Astrocyte (in vitro differentiated cells and primary cell): ENCODE data around the gene PDK2. TPM values are rescaled to one million over a fixed set of nuclear protein-coding genes. Genes with fewer than 3 reads are reported as not detected.

Experiments
- DNase-seq: peaks from one replicate; pipeline ENCODE4 v3.0.0-alpha.2; 2010; ENCODE audit warnings: low read depth
- FAIRE-seq: peaks from 2 replicates; lab custom pipeline; 2011; peaks lifted over from hg19 to GRCh38; lab: Jason Lieb, UNC
- H2AFZ ChIP-seq: 2 replicates; pipeline ENCODE4 v1.6.0; 2012; ENCODE audit warnings: low read depth, low read length, inconsistent platforms
- H3K27ac ChIP-seq: 2 replicates; pipeline ENCODE4 v1.5.1; 2011; ENCODE audit warnings: low read depth, low read length, inconsistent platforms
- H3K27me3 ChIP-seq: 2 replicates; pipeline ENCODE4 v1.6.0; 2011; ENCODE audit warnings: low read length, inconsistent platforms; ENCODE audit not compliant: insufficient read depth
- H3K36me3 ChIP-seq: 2 replicates; pipeline ENCODE4 v1.5.1; 2011; ENCODE audit warnings: low read length, inconsistent platforms; ENCODE audit not compliant: insufficient read depth
- H3K4me1 ChIP-seq: 2 replicates; pipeline ENCODE4 v1.5.1; 2011; ENCODE audit warnings: low read length, inconsistent platforms; ENCODE audit not compliant: insufficient read depth
- H3K4me2 ChIP-seq: 2 replicates; pipeline ENCODE4 v1.6.0; 2012; ENCODE audit warnings: low read length, inconsistent platforms
- H3K4me3 ChIP-seq: 2 replicates; pipeline ENCODE4 v1.5.1; 2011; ENCODE audit warnings: low read depth, mild to moderate bottlenecking, low read length, inconsistent platforms; ENCODE audit not compliant: insufficient read depth
- H3K79me2 ChIP-seq: 2 replicates; pipeline ENCODE4 v1.6.0; 2012; ENCODE audit warnings: mild to moderate bottlenecking, low read length, inconsistent platforms; ENCODE audit not compliant: insufficient read depth
- H3K9ac ChIP-seq: 2 replicates; pipeline ENCODE4 v1.6.0; 2012; ENCODE audit warnings: mild to moderate bottlenecking, low read length, inconsistent platforms
- H3K9me3 ChIP-seq: 2 replicates; pipeline ENCODE4 v1.5.1; 2012; ENCODE audit warnings: low read depth, mild to moderate bottlenecking, low read length, inconsistent platforms; ENCODE audit not compliant: insufficient read depth
- H4K20me1 ChIP-seq: 2 replicates; pipeline ENCODE4 v1.6.0; 2012; ENCODE audit warnings: low read length, inconsistent platforms; ENCODE audit not compliant: insufficient read depth
- H3K27ac Mint-ChIP-seq: one replicate; pipeline ENCODE4 v1.8.0; 2021; ENCODE audit warnings: mild to moderate bottlenecking, mixed read lengths; ENCODE audit not compliant: unreplicated experiment
- H3K27me3 Mint-ChIP-seq: one replicate; pipeline ENCODE4 v1.8.0; 2021; ENCODE audit warnings: low read depth, mixed read lengths; ENCODE audit not compliant: unreplicated experiment
- H3K36me3 Mint-ChIP-seq: one replicate; pipeline ENCODE4 v1.8.0; 2021; ENCODE audit warnings: low read depth, mixed read lengths; ENCODE audit not compliant: unreplicated experiment
- H3K4me1 Mint-ChIP-seq: one replicate; pipeline ENCODE4 v1.8.0; 2021; ENCODE audit warnings: low read depth, mixed read lengths; ENCODE audit not compliant: unreplicated experiment
- H3K4me3 Mint-ChIP-seq: one replicate; pipeline ENCODE4 v1.8.0; 2021; ENCODE audit warnings: mild to moderate bottlenecking, moderate library complexity, mixed read lengths; ENCODE audit not compliant: unreplicated experiment
- H3K9me3 Mint-ChIP-seq: one replicate; pipeline ENCODE4 v1.8.0; 2021; ENCODE audit warnings: mild to moderate bottlenecking, mixed read lengths; ENCODE audit not compliant: unreplicated experiment
- CTCF ChIP-seq: IDR thresholded peaks from 2 replicates; pipeline ENCODE4 v1.5.1; 2011; ENCODE audit warnings: low read depth, mild to moderate bottlenecking, inconsistent platforms, low read length, moderate library complexity; ENCODE audit not compliant: insufficient read depth
- EZH2 ChIP-seq: IDR thresholded peaks from 2 replicates; pipeline ENCODE4 v1.6.1; 2012; ENCODE audit warnings: mild to moderate bottlenecking, low read length, inconsistent platforms; ENCODE audit not compliant: insufficient read depth
- total RNA-seq: library from RNA; stranded (reverse); gene quantifications from 2 replicates; pipeline ENCODE4 v1.2.1, GENCODE V29; 2021

The PDK2 gene
- total RNA-seq, 1 donor from 2014 or later = 25.8 TPM

- Mint-ChIP-seq H3K27me3 (no peaks in the 10 kb centered on the region), H3K4me3 (no peak overlapping the region), H3K9me3 (no peaks in the 10 kb centered on the region), H3K4me1 (peaks cover 23% of the 10 kb centered on the region), H3K27ac (no peak overlapping the region), H3K36me3 (peaks cover 9% of the 10 kb centered on the region)
- TF ChIP-seq EZH2 (no peak), CTCF (no peak)
- H3K27ac ChIP-seq = no peak overlapping the region
- no peak overlapping the region for H3K9ac ChIP-seq
- DNase-seq = no peak
- H2AFZ ChIP-seq = no peak overlapping the region
- peaks cover 49% of the 10 kb centered on the region for H4K20me1 ChIP-seq
- H3K4me1 ChIP-seq = peaks cover 17% of the 10 kb centered on the region
- H3K27me3 ChIP-seq = no peaks in the 10 kb centered on the region
- H3K4me3 ChIP-seq = no peak overlapping the region
- FAIRE-seq = no peak
- H3K36me3 ChIP-seq = peaks cover 5% of the 10 kb centered on the region
- no peaks in the 10 kb centered on the region for H3K9me3 ChIP-seq
- peaks cover 9% of the 10 kb centered on the region for H3K79me2 ChIP-seq
- H3K4me2 ChIP-seq = no peak overlapping the region
Measured at GRCh38 chr17:50132104-50132794, 37.1 kb downstream of the PDK2 start.

DNA sequence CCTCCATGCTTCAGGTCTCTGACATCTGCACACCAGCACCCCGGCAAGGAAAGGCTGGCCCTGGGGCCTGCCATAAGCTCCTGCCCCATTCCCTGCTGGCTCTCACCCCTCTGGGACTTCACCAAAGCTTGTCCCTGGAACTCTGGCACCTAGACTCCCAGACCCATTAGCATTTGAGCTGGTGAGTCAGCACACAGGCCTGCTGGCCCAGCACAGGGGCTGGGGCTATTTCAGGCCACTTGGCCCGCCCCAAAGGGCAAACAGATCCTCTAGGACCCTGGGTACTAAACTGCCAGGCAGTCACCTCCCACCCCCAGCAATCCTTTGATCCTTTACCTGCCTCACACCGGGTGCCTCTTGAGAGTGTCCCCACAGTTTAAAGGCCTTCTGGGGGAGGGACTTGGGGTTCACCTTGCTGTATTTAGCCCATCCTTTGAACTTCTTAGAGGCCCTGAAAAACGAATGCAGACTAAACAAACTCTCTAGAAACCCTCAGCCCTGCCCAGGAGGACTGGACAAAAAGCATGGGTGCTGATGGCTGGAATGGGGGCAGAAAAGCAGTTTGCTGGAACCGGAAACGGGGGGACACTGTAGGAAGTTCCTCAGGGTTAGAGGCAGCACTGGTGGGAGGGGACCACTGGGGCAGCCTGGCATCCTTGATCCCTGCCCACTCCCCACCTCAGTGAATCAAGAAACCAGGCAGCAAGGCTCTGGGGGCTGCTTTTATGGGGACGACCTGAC is 38.0 kb downstream of the PDK2 start:
- Histone ChIP-seq H2AFZ (no peak overlapping the region), H3K4me2 (peak overlapping the region; percentile 24), H3K9ac (peak overlapping the region; percentile 9), H3K36me3 (peaks cover 12% of the 10 kb centered on the region), H4K20me1 (peaks cover 59% of the 10 kb centered on the region), H3K4me1 (peaks cover 17% of the 10 kb centered on the region), H3K27me3 (no peaks in the 10 kb centered on the region), H3K4me3 (no peak overlapping the region), H3K27ac (peak overlapping the region; percentile 25), H3K9me3 (no peaks in the 10 kb centered on the region), H3K79me2 (peaks cover 13% of the 10 kb centered on the region)
- no peak for FAIRE-seq
- no peaks in the 10 kb centered on the region for H3K9me3 Mint-ChIP-seq
- peaks cover 16% of the 10 kb centered on the region for H3K36me3 Mint-ChIP-seq
- H3K4me3 Mint-ChIP-seq = no peak overlapping the region
- H3K4me1 Mint-ChIP-seq = peaks cover 18% of the 10 kb centered on the region
- TF ChIP-seq CTCF (no peak), EZH2 (no peak)
- no peaks in the 10 kb centered on the region for H3K27me3 Mint-ChIP-seq
- peak; percentile 59 for DNase-seq
- no peak overlapping the region for H3K27ac Mint-ChIP-seq

GRCh38 chr17:50133769-50134099 is 38.6 kb downstream of the PDK2 start:
- Histone ChIP-seq H3K9me3 (no peaks in the 10 kb centered on the region), H3K4me2 (no peak overlapping the region), H3K9ac (no peak overlapping the region), H3K4me1 (peaks cover 13% of the 10 kb centered on the region), H2AFZ (no peak overlapping the region), H3K36me3 (peaks cover 18% of the 10 kb centered on the region), H3K4me3 (no peak overlapping the region), H4K20me1 (peaks cover 61% of the 10 kb centered on the region), H3K27me3 (no peaks in the 10 kb centered on the region), H3K79me2 (peaks cover 13% of the 10 kb centered on the region), H3K27ac (no peak overlapping the region)
- DNase-seq (no peak), FAIRE-seq (no peak)
- no peak for TF ChIP-seq CTCF
- no peak for TF ChIP-seq EZH2
- H3K4me3 Mint-ChIP-seq = no peak overlapping the region
- H3K9me3 Mint-ChIP-seq = no peaks in the 10 kb centered on the region
- no peaks in the 10 kb centered on the region for H3K27me3 Mint-ChIP-seq
- H3K27ac Mint-ChIP-seq = no peak overlapping the region
- H3K4me1 Mint-ChIP-seq = peaks cover 17% of the 10 kb centered on the region
- H3K36me3 Mint-ChIP-seq = peaks cover 22% of the 10 kb centered on the region
